HFF-Myc (cell line): ENCODE results near the gene PAK6.

Experiments used
- DNase-seq: peaks from one replicate; pipeline ENCODE4 v3.0.0-alpha.2; 2011; ENCODE audit warnings: low read depth; ENCODE audit errors: extremely low read depth
- H3K4me3 ChIP-seq: replicated peaks from 2 replicates; pipeline ENCODE4 v1.5.1; 2011; ENCODE audit warnings: low read depth, mild to moderate bottlenecking, control low read depth, low read length
- CTCF ChIP-seq: IDR thresholded peaks from 2 replicates; pipeline ENCODE4 v1.5.1; 2012; ENCODE audit warnings: mild to moderate bottlenecking, low read depth, low read length, control low read depth; ENCODE audit errors: missing control alignments

The PAK6 gene

GRCh38 chr15:40292246-40292645 lies 53.4 kb downstream of the PAK6 start:
- DNase-seq, result no peak
- H3K4me3 ChIP-seq, result no peak overlapping the region
- no peak for TF ChIP-seq CTCF

- DNase-seq, result no peak
- no peak for TF ChIP-seq CTCF
- H3K4me3 ChIP-seq, result no peak overlapping the region
Observed at GRCh38 chr15:40293006-40293405, 54.1 kb downstream of the PAK6 start.

- no peak for DNase-seq
- H3K4me3 ChIP-seq, result no peak overlapping the region
- TF ChIP-seq CTCF, result no peak
Observed at GRCh38 chr15:40293905-40294895, 55.3 kb downstream of the PAK6 start.

GRCh38 chr15:40295297-40295696 lies 56.4 kb downstream of the PAK6 start:
- H3K4me3 ChIP-seq, result no peak overlapping the region
- no peak for DNase-seq
- no peak for TF ChIP-seq CTCF

- no peak for DNase-seq
- no peak for TF ChIP-seq CTCF
- no peak overlapping the region for H3K4me3 ChIP-seq
Observed at GRCh38 chr15:40295877-40296560, 57.2 kb downstream of the PAK6 start.

- H3K4me3 ChIP-seq, result no peak overlapping the region
- DNase-seq, result no peak
- no peak for TF ChIP-seq CTCF
Observed at GRCh38 chr15:40296561-40297230, 57.8 kb downstream of the PAK6 start.
